Mesenchymal stem cell (in vitro differentiated cells and primary cell): Measurements from ENCODE around the gene NRM.

Experiments used
- DNase-seq: peaks from one replicate; pipeline ENCODE4 v3.0.0-alpha.2; 2013
- H2AFZ ChIP-seq: one replicate; pipeline ENCODE4 v1.6.1; 2013; ENCODE audit warnings: low read depth, mild to moderate bottlenecking, control low read depth, inconsistent platforms, low read length, moderate library complexity
- H2AK5ac ChIP-seq: 2 replicates; pipeline ENCODE4 v1.6.1; 2013; ENCODE audit warnings: low read length, moderate library complexity, mild to moderate bottlenecking, inconsistent platforms; ENCODE audit not compliant: severe bottlenecking
- H2BK120ac ChIP-seq: one replicate; pipeline ENCODE4 v1.6.1; 2013; ENCODE audit warnings: low read depth, mild to moderate bottlenecking, inconsistent platforms, low read length, moderate library complexity
- H2BK12ac ChIP-seq, 2 experiments: one replicate each; pipeline ENCODE4 v1.6.1; 2013; ENCODE audit warnings: inconsistent platforms in 2 of 2, low read length in 2 of 2, mild to moderate bottlenecking in 2 of 2, moderate library complexity in 2 of 2, control low read depth in 1 of 2
- H2BK15ac ChIP-seq: one replicate; pipeline ENCODE4 v1.6.1; 2013; ENCODE audit warnings: mild to moderate bottlenecking, low read depth, inconsistent platforms; ENCODE audit not compliant: poor library complexity, severe bottlenecking
- H2BK5ac ChIP-seq: 2 replicates; pipeline ENCODE4 v1.6.1; 2013; ENCODE audit warnings: low read depth, mild to moderate bottlenecking, low read length, control low read depth, inconsistent platforms; ENCODE audit not compliant: poor library complexity, severe bottlenecking
- H3K14ac ChIP-seq, 2 experiments: one replicate each; pipeline ENCODE4 v1.6.1; 2013; ENCODE audit warnings: inconsistent platforms in 2 of 2, low read length in 2 of 2, control low read depth in 1 of 2, mild to moderate bottlenecking in 1 of 2, moderate library complexity in 1 of 2
- H3K18ac ChIP-seq, 2 experiments: one replicate each; pipeline ENCODE4 v1.6.1; 2013; ENCODE audit warnings: inconsistent platforms in 2 of 2, low read length in 2 of 2, control low read depth in 1 of 2, low read depth in 1 of 2, mild to moderate bottlenecking in 1 of 2
- H3K23ac ChIP-seq, 2 experiments: one replicate each; pipeline ENCODE4 v1.6.1; 2013; ENCODE audit warnings: inconsistent platforms in 2 of 2, low read length in 2 of 2, mild to moderate bottlenecking in 2 of 2, moderate library complexity in 2 of 2, control low read depth in 1 of 2
- H3K27ac ChIP-seq: 2 replicates; pipeline ENCODE4 v1.5.1; 2013; ENCODE audit warnings: mild to moderate bottlenecking, moderate library complexity, low read length, control low read depth, inconsistent platforms; ENCODE audit not compliant: poor library complexity, severe bottlenecking
- H3K27me3 ChIP-seq, 2 experiments: 2 replicates each; pipeline versions ENCODE4 v1.6.1 to v1.7.0; 2013; ENCODE audit warnings: low read length in 2 of 2, mild to moderate bottlenecking in 2 of 2, moderate library complexity in 2 of 2, control low read depth in 1 of 2, inconsistent platforms in 1 of 2; ENCODE audit not compliant: control insufficient read depth in 1 of 2, insufficient read depth in 1 of 2
- H3K36me3 ChIP-seq, 2 experiments: 2 replicates each; pipeline versions ENCODE4 v1.6.1 to v1.7.0; 2013; ENCODE audit warnings: low read length in 2 of 2, control low read depth in 1 of 2, inconsistent platforms in 1 of 2, low read depth in 1 of 2, mild to moderate bottlenecking in 1 of 2; ENCODE audit not compliant: insufficient read depth in 2 of 2, control insufficient read depth in 1 of 2
- H3K4ac ChIP-seq, 2 experiments: one replicate each; pipeline ENCODE4 v1.6.1; 2013; ENCODE audit warnings: inconsistent platforms in 2 of 2, low read length in 2 of 2, mild to moderate bottlenecking in 2 of 2, moderate library complexity in 2 of 2, control low read depth in 1 of 2, low read depth in 1 of 2
- H3K4me1 ChIP-seq: 2 replicates; pipeline ENCODE4 v1.6.1; 2013; ENCODE audit warnings: low read depth, low read length, control low read depth; ENCODE audit not compliant: control insufficient read depth, insufficient read depth
- H3K4me2 ChIP-seq: 2 replicates; pipeline ENCODE4 v1.6.1; 2013; ENCODE audit warnings: low read length, mild to moderate bottlenecking, inconsistent platforms; ENCODE audit not compliant: poor library complexity, severe bottlenecking
- H3K4me3 ChIP-seq, 2 experiments: 2 replicates each; pipeline versions ENCODE4 v1.5.1 to v1.7.0; 2013; ENCODE audit warnings: low read length in 2 of 2, mild to moderate bottlenecking in 2 of 2, control low read depth in 1 of 2, low read depth in 1 of 2; ENCODE audit not compliant: insufficient read depth in 1 of 2
- H3K79me1 ChIP-seq: replicated peaks from 2 replicates; pipeline ENCODE4 v1.6.1; 2013; ENCODE audit warnings: mild to moderate bottlenecking, control low read depth, low read length, inconsistent platforms; ENCODE audit not compliant: poor library complexity, severe bottlenecking
- H3K9ac ChIP-seq: 2 replicates; pipeline ENCODE4 v1.7.0; 2013; ENCODE audit warnings: mild to moderate bottlenecking, low read length, moderate library complexity
- H3K9me3 ChIP-seq: 2 replicates; pipeline ENCODE4 v1.7.0; 2013; ENCODE audit warnings: mild to moderate bottlenecking, low read length; ENCODE audit not compliant: control insufficient read depth
- H4K8ac ChIP-seq: one replicate; pipeline ENCODE4 v1.6.1; 2013; ENCODE audit warnings: inconsistent platforms, mild to moderate bottlenecking, low read length, moderate library complexity
- H4K91ac ChIP-seq: one replicate; pipeline ENCODE4 v1.6.1; 2013; ENCODE audit warnings: mild to moderate bottlenecking, low read length, inconsistent platforms
- WGBS: methylation state at CpG from one replicate; pipeline ENCODE4 v1.1.7; 2013; ENCODE audit warnings: mixed read lengths; 5-methylcytosine and 5-hydroxymethylcytosine counted together

Gene NRM

GRCh38 chr6:30717129-30717844 lies 26.5 kb upstream of the NRM start, which contains the start of gene MDC1:
TSS of gene MDC1 (minus strand) at chr6:30717281. CDS start at chr6:30715175, 2,106 bp downstream.
- Histone ChIP-seq H3K27ac (peak within 1 kb of the TSS; percentile 86), H3K4me2 (peak within 1 kb of the TSS; percentile 35), H3K79me1 (peaks cover 20% of the 10 kb centered on the region), H3K4ac (peak within 1 kb of the TSS; percentile 41 to 72), H3K27me3 (no peaks in the 10 kb centered on the region), H3K18ac (peak within 1 kb of the TSS; percentile 41 to 74), H2AK5ac (peak within 1 kb of the TSS; percentile 17), H4K91ac (peak within 1 kb of the TSS; percentile 81), H3K36me3 (peaks cover 21 to 31% of the 10 kb centered on the region in 2 experiments), H3K9ac (peak within 1 kb of the TSS; percentile 92), H2BK15ac (peak within 1 kb of the TSS; percentile 53), H2AFZ (peak within 1 kb of the TSS; percentile 11), H3K23ac (no peak within 1 kb of the TSS), H3K4me3 (peak within 1 kb of the TSS; percentile 64 to 85), H4K8ac (peak within 1 kb of the TSS; percentile 80), H2BK120ac (peak within 1 kb of the TSS; percentile 73), H2BK12ac (no peak within 1 kb of the TSS), H3K4me1 (peaks cover 4% of the 10 kb centered on the region), H3K14ac (peak within 1 kb of the TSS in 1 of 2 experiments; percentile 69), H3K9me3 (no peaks in the 10 kb centered on the region), H2BK5ac (peak within 1 kb of the TSS; percentile 39)
- WGBS: under 1% methylated on average over 48 of the region's 48 CpGs
- peak; percentile 100 for DNase-seq

GRCh38 chr6:30716879-30717128 lies 26.0 kb upstream of the NRM start:
- DNase-seq: no peak
- Histone ChIP-seq H4K91ac (peak overlapping the region; percentile 81), H2BK5ac (no peak overlapping the region), H3K27ac (peak overlapping the region; percentile 47), H3K23ac (no peak overlapping the region), H2BK120ac (peak overlapping the region; percentile 73), H3K27me3 (no peaks in the 10 kb centered on the region), H2BK15ac (peak overlapping the region; percentile 53), H3K18ac (peak overlapping the region; percentile 41 to 74), H2AK5ac (no peak overlapping the region), H3K14ac (no peak overlapping the region), H3K4me3 (peak overlapping the region; percentile 64 to 85), H3K4me2 (peak overlapping the region; percentile 35), H3K79me1 (peaks cover 24% of the 10 kb centered on the region), H3K9ac (peak overlapping the region; percentile 92), H4K8ac (peak overlapping the region; percentile 80), H3K9me3 (no peaks in the 10 kb centered on the region), H3K4me1 (peaks cover 4% of the 10 kb centered on the region), H2AFZ (peak overlapping the region; percentile 11), H2BK12ac (no peak overlapping the region), H3K36me3 (peaks cover 23 to 34% of the 10 kb centered on the region in 2 experiments), H3K4ac (peak overlapping the region; percentile 41 to 64)
- 6% methylated on average over 8 of the region's 8 CpGs for WGBS

- H4K8ac ChIP-seq: no peak overlapping the region
- no peak overlapping the region for H2BK15ac ChIP-seq
- WGBS: no CpG with 5 or more reads among the region's 1 CpG
- H3K9ac ChIP-seq: no peak overlapping the region
- no peak overlapping the region for H2BK5ac ChIP-seq
- no peak overlapping the region for H2AK5ac ChIP-seq
- no peak overlapping the region for H3K18ac ChIP-seq
- no peak overlapping the region for H3K14ac ChIP-seq
- peaks cover 8% of the 10 kb centered on the region for H3K4me1 ChIP-seq
- DNase-seq: no peak
- H3K79me1 ChIP-seq: peaks cover 30% of the 10 kb centered on the region
- no peak overlapping the region for H2AFZ ChIP-seq
- peaks cover 30 to 57% of the 10 kb centered on the region in 2 experiments for H3K36me3 ChIP-seq
- H3K27me3 ChIP-seq: no peaks in the 10 kb centered on the region
- no peak overlapping the region for H3K23ac ChIP-seq
- H3K27ac ChIP-seq: no peak overlapping the region
- H2BK12ac ChIP-seq: no peak overlapping the region
- H3K9me3 ChIP-seq: no peaks in the 10 kb centered on the region
- H3K4ac ChIP-seq: no peak overlapping the region
- H2BK120ac ChIP-seq: no peak overlapping the region
- no peak overlapping the region for H4K91ac ChIP-seq
- no peak overlapping the region for H3K4me3 ChIP-seq
- H3K4me2 ChIP-seq: no peak overlapping the region
Observed at GRCh38 chr6:30714263-30714662, 23.5 kb upstream of the NRM start.

GRCh38 chr6:30712441-30712945 lies 21.7 kb upstream of the NRM start:
- no peak overlapping the region for H3K4me3 ChIP-seq
- no peaks in the 10 kb centered on the region for H3K9me3 ChIP-seq
- WGBS: 97% methylated on average over 7 of the region's 7 CpGs

More at GRCh38 chr6:30712441-30712945, 21.7 kb upstream of the NRM start:
- Histone ChIP-seq H2BK120ac (no peak overlapping the region), H2AFZ (no peak overlapping the region), H3K9ac (no peak overlapping the region), H3K4ac (no peak overlapping the region), H4K8ac (no peak overlapping the region), H3K36me3 (peaks cover 30 to 71% of the 10 kb centered on the region in 2 experiments), H3K18ac (no peak overlapping the region), H2BK12ac (no peak overlapping the region), H3K27ac (no peak overlapping the region), H2BK5ac (no peak overlapping the region), H3K23ac (no peak overlapping the region), H3K4me2 (no peak overlapping the region), H3K14ac (no peak overlapping the region), H3K79me1 (peaks cover 31% of the 10 kb centered on the region), H3K4me1 (peaks cover 10% of the 10 kb centered on the region), H2AK5ac (no peak overlapping the region), H2BK15ac (no peak overlapping the region), H3K27me3 (no peaks in the 10 kb centered on the region), H4K91ac (no peak overlapping the region)
- no peak for DNase-seq
